ENCODE data around the gene MS4A5. TPM values are rescaled to one million over a fixed set of nuclear protein-coding genes. Genes with fewer than 3 reads are reported as not detected.

MS4A5 gene, protein sequence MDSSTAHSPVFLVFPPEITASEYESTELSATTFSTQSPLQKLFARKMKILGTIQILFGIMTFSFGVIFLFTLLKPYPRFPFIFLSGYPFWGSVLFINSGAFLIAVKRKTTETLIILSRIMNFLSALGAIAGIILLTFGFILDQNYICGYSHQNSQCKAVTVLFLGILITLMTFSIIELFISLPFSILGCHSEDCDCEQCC
- total RNA-seq (2014; rRNA removed) (not detected in 2 replicates), Bru-seq, nascent RNA (not detected), BruChase-seq, experiment 1, labeled RNA remaining after a 6-hour chase (not detected), BruChase-seq, experiment 2, labeled RNA remaining after a 2-hour chase (percentile 4 among the genes with signal in this experiment)
- long read RNA-seq, result 0 reads

DNA sequence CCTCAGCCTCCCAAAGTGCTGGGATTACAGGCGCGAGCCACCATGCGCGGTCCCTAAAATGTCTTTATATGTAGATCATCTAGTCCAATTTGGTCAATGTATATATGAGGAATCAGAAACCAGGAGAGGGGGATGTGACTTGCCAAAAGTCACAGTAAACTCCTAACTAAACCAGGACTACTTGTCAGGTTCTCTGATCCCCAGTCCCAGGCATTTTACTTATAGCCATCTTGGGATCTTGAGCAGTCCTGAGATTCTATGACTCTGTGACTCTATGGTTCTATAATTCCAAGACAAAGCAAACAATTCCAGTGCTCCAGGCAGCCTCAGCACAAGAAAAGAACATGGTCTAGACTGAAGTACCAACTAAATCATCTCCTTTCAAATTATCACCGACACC lies at the start of gene MS4A5:
Gene MS4A5 (plus strand): TSS at position 301 of the 400 bp plus-strand sequence. CDS start 103 bp downstream, outside the sequence.
- Histone ChIP-seq H4K20me1 (ENCODE audit: low read length) (no peaks in the 10 kb centered on the region), H3K4me3 (ENCODE audit: low read length) (no peak within 1 kb of the TSS), H3K9me3 (ENCODE audit: low read length) (no peaks in the 10 kb centered on the region), H3F3A (ENCODE audit: low read length, unreplicated experiment) (no peaks in the 10 kb centered on the region), H3K9ac (ENCODE audit: low read length) (no peak within 1 kb of the TSS), H3K79me2 (ENCODE audit: low read length) (no peaks in the 10 kb centered on the region), H3K27me3 (ENCODE audit: low read length) (peaks cover 51% of the 10 kb centered on the region), H3K36me3 (ENCODE audit: low read depth, low read length) (no peaks in the 10 kb centered on the region), H3K4me2 (ENCODE audit: low read length) (no peak within 1 kb of the TSS), H3K4me1 (ENCODE audit: insufficient read depth, low read length) (no peaks in the 10 kb centered on the region), H3K9me2 (replicated peaks; ENCODE audit: low read length) (no peaks in the 10 kb centered on the region), H3K27ac (ENCODE audit: low read length) (no peak within 1 kb of the TSS), H2AFZ (ENCODE audit: low read length) (no peak within 1 kb of the TSS)
- intact Hi-C loops (cut with micrococcal nuclease), result no loop called here
- ChIA-PET POLR2A (ENCODE audit: unreplicated experiment) (no interaction called here), CTCF (no interaction called here)
- no peak for ATAC-seq
- BruUV-seq (replicated peaks), result no TSS peak
- DNase-seq, result no peak
- TF ChIP-seq EZH2phosphoT487 (IDR thresholded peaks at IDR 0.05; ENCODE audit: borderline replicate concordance, low read length), result no peak

DNA sequence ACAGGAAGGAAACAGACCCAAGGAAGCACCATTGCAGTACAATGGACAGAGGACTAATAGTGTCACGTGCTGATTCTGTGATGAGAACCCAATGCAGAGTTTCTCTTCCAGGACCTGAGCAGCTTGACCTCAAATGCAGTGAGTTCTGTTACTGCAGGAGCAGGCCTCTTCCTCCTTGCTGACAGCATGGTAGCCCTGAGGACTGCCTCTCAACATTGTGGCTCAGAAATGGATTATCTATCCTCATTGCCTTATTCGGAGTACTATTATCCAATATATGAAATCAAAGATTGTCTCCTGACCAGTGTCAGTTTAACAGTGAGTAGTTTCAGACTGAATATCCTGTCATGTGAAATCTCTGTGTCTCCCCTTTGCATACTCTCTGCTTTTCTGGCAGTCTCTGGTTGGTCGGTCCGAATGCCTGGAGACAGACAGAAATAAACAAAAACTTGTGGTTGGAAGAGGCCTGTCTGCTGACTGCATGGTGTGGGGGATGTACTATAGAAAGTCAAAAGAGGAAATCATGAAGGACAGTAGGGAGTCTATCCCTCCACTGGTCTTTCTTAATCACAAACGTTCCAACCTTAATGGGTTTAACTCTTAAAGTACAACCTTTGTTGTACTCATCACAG lies 40.0 kb upstream of the MS4A5 start:
- CTCF ChIA-PET, result no interaction called here
- no TSS peak for BruUV-seq (replicated peaks)

DNA sequence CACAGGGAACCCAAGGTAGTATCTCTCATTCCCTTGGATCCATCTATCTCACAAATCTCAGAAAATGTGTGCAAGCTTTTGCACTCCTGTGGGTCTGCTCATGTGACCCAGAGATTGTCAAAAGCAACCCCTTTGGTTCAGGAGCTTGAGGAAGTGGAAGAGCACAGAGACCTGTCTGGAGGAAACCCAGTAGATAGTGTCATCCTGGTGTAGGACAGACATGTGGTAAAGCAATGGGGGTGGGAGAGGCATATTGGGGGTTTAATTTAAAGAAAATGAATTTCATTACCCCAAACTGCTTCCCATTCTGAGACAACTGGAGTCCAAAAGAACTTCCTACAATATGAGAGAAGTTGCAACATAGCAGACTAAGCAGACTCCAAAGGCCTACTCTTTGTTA lies 39.0 kb upstream of the MS4A5 start:
- Histone ChIP-seq H4K20me1 (ENCODE audit: low read length) (no peaks in the 10 kb centered on the region), H2AFZ (ENCODE audit: low read length) (no peak overlapping the region), H3K4me3 (ENCODE audit: low read length) (no peak overlapping the region), H3K27ac (ENCODE audit: low read length) (no peak overlapping the region), H3K9me2 (replicated peaks; ENCODE audit: low read length) (no peaks in the 10 kb centered on the region), H3K36me3 (ENCODE audit: low read depth, low read length) (no peaks in the 10 kb centered on the region), H3K9ac (ENCODE audit: low read length) (no peak overlapping the region), H3K4me2 (ENCODE audit: low read length) (no peak overlapping the region), H3K79me2 (ENCODE audit: low read length) (no peaks in the 10 kb centered on the region), H3K4me1 (ENCODE audit: insufficient read depth, low read length) (no peaks in the 10 kb centered on the region), H3K27me3 (ENCODE audit: low read length) (peaks cover 24% of the 10 kb centered on the region; the same call in 1 of the 2 replicates), H3K9me3 (ENCODE audit: low read length) (no peaks in the 10 kb centered on the region), H3F3A (ENCODE audit: low read length, unreplicated experiment) (no peaks in the 10 kb centered on the region)
- ChIA-PET POLR2A (ENCODE audit: unreplicated experiment) (no interaction called here), CTCF (no interaction called here)
- no peak for DNase-seq
- ATAC-seq, result no peak
- TF ChIP-seq, protein P1, sequence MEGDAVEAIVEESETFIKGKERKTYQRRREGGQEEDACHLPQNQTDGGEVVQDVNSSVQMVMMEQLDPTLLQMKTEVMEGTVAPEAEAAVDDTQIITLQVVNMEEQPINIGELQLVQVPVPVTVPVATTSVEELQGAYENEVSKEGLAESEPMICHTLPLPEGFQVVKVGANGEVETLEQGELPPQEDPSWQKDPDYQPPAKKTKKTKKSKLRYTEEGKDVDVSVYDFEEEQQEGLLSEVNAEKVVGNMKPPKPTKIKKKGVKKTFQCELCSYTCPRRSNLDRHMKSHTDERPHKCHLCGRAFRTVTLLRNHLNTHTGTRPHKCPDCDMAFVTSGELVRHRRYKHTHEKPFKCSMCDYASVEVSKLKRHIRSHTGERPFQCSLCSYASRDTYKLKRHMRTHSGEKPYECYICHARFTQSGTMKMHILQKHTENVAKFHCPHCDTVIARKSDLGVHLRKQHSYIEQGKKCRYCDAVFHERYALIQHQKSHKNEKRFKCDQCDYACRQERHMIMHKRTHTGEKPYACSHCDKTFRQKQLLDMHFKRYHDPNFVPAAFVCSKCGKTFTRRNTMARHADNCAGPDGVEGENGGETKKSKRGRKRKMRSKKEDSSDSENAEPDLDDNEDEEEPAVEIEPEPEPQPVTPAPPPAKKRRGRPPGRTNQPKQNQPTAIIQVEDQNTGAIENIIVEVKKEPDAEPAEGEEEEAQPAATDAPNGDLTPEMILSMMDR (conservative IDR thresholded peaks at IDR 0.05; ENCODE audit: low read depth, low read length), result no peak
- TF ChIP-seq EZH2 (IDR thresholded peaks at IDR 0.05; ENCODE audit: low read length, unreplicated experiment) (no peak), EZH2phosphoT487 (IDR thresholded peaks at IDR 0.05; ENCODE audit: borderline replicate concordance, low read length) (no peak)
- BruUV-seq (replicated peaks), result no TSS peak
- intact Hi-C loops (cut with micrococcal nuclease), result no loop called here

More for the DNA sequence above, 40.0 kb upstream of the MS4A5 start:
- intact Hi-C loops (cut with micrococcal nuclease), result no loop called here
- no peak overlapping the region for H3K9ac ChIP-seq (ENCODE audit: low read length)
- H3K4me3 ChIP-seq (ENCODE audit: low read length), result no peak overlapping the region
- H4K20me1 ChIP-seq (ENCODE audit: low read length), result no peaks in the 10 kb centered on the region
- H3K9me2 ChIP-seq (replicated peaks; ENCODE audit: low read length), result no peaks in the 10 kb centered on the region
- H3F3A ChIP-seq (ENCODE audit: low read length, unreplicated experiment), result no peaks in the 10 kb centered on the region
- no peak for ATAC-seq
- TF ChIP-seq, protein P1 (conservative IDR thresholded peaks at IDR 0.05; ENCODE audit: low read depth, low read length), result no peak
- TF ChIP-seq EZH2 (IDR thresholded peaks at IDR 0.05; ENCODE audit: low read length, unreplicated experiment) (no peak), EZH2phosphoT487 (IDR thresholded peaks at IDR 0.05; ENCODE audit: borderline replicate concordance, low read length) (no peak)
- no peak for DNase-seq
- H3K4me1 ChIP-seq (ENCODE audit: insufficient read depth, low read length), result no peaks in the 10 kb centered on the region
- H2AFZ ChIP-seq (ENCODE audit: low read length), result no peak overlapping the region
- H3K36me3 ChIP-seq (ENCODE audit: low read depth, low read length), result no peaks in the 10 kb centered on the region
- POLR2A ChIA-PET (ENCODE audit: unreplicated experiment), result no interaction called here
- no peak overlapping the region for H3K27ac ChIP-seq (ENCODE audit: low read length)
- no peaks in the 10 kb centered on the region for H3K9me3 ChIP-seq (ENCODE audit: low read length)
- H3K79me2 ChIP-seq (ENCODE audit: low read length), result no peaks in the 10 kb centered on the region
- H3K27me3 ChIP-seq (ENCODE audit: low read length), result peaks cover 18% of the 10 kb centered on the region; the same call in 1 of the 2 replicates
- H3K4me2 ChIP-seq (ENCODE audit: low read length), result no peak overlapping the region

Measured in PC-3 (cell line).